ENCODE measurements around the gene WEE1. TPM values are rescaled to one million over a fixed set of nuclear protein-coding genes. Genes with fewer than 3 reads are reported as not detected.

Gene WEE1
- polyA plus RNA-seq, 2 of the 4 experiments (the other 2 are of a cell fraction), result 18.6 to 41.3 TPM

DNA sequence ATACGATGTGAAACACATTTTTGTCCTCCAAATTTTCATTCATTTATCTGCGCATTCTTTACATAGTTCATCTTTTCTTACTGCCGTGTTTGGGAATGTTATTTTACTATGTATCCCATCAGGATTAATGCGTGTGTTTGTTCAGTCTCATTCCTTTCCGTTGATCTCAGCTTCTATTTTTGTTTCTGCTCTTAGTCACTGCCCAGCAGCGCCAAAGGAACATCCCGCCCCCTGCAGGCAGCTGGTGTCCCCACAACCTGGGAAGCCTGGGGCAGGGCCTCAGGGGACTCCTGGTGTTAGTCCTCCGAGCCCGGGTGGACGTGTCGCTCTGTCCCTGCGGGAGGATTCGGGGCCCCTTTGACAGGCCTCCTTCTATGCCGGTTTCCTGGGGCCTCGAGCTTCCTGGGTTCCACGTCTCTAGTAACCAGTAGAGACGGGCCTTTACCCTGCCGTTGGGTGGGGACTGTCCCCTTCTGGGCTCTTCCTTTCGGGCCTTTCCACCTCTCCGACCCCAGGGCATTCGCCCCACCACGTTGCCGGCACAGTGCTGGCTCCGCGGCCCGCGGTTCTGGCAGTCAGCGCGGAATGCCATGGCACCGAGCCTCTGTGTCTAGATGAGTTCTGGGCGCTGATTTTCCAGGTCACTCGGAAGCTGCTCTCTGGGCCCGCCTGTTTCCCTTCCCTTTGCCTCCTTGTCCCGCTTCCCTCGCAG is 39.8 kb downstream of the WEE1 start:
- CTCF ChIA-PET, result interaction anchor here (0.5 to 5.9 kb wide), 68 partner anchors 9 to 928 kb away, joined by 3 to 100 read pairs (median 4); partner anchors contain the start of genes ADM, RNF141, SWAP70 and WEE1
- POLR2A ChIA-PET, result interaction anchor here (0.7 to 2.5 kb wide), 12 partner anchors 39 to 696 kb away, joined by 3 to 33 read pairs (median 4); partner anchors contain the start of genes ADM, SWAP70, TMEM9B and WEE1
- TF ChIP-seq HOXB13 (CRISPR knock-in tag; IDR thresholded peaks at IDR 0.05; ENCODE audit: low read depth) (peak; percentile 79; the same call in 1 of the 2 replicates), TP53 (CRISPR knock-in tag; IDR thresholded peaks at IDR 0.05) (peak; percentile 27; the same call in 1 of the 2 replicates), ZFP36 (IDR thresholded peaks at IDR 0.05; ENCODE audit: borderline replicate concordance, partially characterized antibody) (no peak), SMC3 (IDR thresholded peaks at IDR 0.05) (peak; percentile 81), FOXS1 (CRISPR knock-in tag; IDR thresholded peaks at IDR 0.05) (no peak), MYC (IDR thresholded peaks at IDR 0.05; ENCODE audit: borderline replicate concordance, low read length) (no peak), HDAC2 (IDR thresholded peaks at IDR 0.05) (no peak), ESRRA (IDR thresholded peaks at IDR 0.05; ENCODE audit: borderline replicate concordance, low read length) (no peak), SREBF2 (IDR thresholded peaks at IDR 0.05) (no peak), GATA3 (IDR thresholded peaks at IDR 0.05; ENCODE audit: borderline replicate concordance) (peak; percentile 84; the same call in 1 of the 2 replicates), USF2 (IDR thresholded peaks at IDR 0.05) (no peak), HOXB5 (CRISPR knock-in tag; IDR thresholded peaks at IDR 0.05) (peak; percentile 61; the same call in 1 of the 2 replicates), CHD2 (IDR thresholded peaks at IDR 0.05; ENCODE audit: low read length, partially characterized antibody) (no peak), HES2 (IDR thresholded peaks at IDR 0.05) (no peak), RCOR1 (IDR thresholded peaks at IDR 0.05; ENCODE audit: low read depth, low read length) (no peak), RAD21 (conservative IDR thresholded peaks at IDR 0.05 in 1 of 2, IDR thresholded peaks at IDR 0.05 in 1 of 2) (peak; percentile 84 to 87), NFE2L2 (conservative IDR thresholded peaks at IDR 0.05; ENCODE audit: low read length) (no peak), KDM5A (IDR thresholded peaks at IDR 0.05) (no peak), CBX2 (IDR thresholded peaks at IDR 0.05; ENCODE audit: borderline replicate concordance, low read depth) (no peak), RNF2 (IDR thresholded peaks at IDR 0.05; ENCODE audit: borderline replicate concordance, low read depth) (no peak), POLR2A (IDR thresholded peaks at IDR 0.05; ENCODE audit: low read length) (no peak; the same call in 1 of the 2 replicates), ZNF302 (CRISPR knock-in tag; IDR thresholded peaks at IDR 0.05) (no peak), CBX8 (IDR thresholded peaks at IDR 0.05) (no peak), BHLHE40 (IDR thresholded peaks at IDR 0.05; ENCODE audit: low read depth, low read length) (no peak), ZSCAN20 (CRISPR knock-in tag; IDR thresholded peaks at IDR 0.05) (no peak), ZC3H11A (IDR thresholded peaks at IDR 0.05) (no peak), EHMT2 (IDR thresholded peaks at IDR 0.05; ENCODE audit: low read depth) (no peak), CTCF (IDR thresholded peaks at IDR 0.05) (peak; percentile 87), CEBPB (IDR thresholded peaks at IDR 0.05) (no peak)
- TF ChIP-seq, protein P1, sequence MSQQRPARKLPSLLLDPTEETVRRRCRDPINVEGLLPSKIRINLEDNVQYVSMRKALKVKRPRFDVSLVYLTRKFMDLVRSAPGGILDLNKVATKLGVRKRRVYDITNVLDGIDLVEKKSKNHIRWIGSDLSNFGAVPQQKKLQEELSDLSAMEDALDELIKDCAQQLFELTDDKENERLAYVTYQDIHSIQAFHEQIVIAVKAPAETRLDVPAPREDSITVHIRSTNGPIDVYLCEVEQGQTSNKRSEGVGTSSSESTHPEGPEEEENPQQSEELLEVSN (IDR thresholded peaks at IDR 0.05; ENCODE audit: borderline replicate concordance, low read depth), result no peak
- TF ChIP-seq, protein P2, sequence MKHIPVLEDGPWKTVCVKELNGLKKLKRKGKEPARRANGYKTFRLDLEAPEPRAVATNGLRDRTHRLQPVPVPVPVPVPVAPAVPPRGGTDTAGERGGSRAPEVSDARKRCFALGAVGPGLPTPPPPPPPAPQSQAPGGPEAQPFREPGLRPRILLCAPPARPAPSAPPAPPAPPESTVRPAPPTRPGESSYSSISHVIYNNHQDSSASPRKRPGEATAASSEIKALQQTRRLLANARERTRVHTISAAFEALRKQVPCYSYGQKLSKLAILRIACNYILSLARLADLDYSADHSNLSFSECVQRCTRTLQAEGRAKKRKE (CRISPR knock-in tag; IDR thresholded peaks at IDR 0.05; ENCODE audit: low read depth), result 0 out of 2 replicates have a peak, but pooled peaks have one; percentile 21
- TF ChIP-seq, protein P3, sequence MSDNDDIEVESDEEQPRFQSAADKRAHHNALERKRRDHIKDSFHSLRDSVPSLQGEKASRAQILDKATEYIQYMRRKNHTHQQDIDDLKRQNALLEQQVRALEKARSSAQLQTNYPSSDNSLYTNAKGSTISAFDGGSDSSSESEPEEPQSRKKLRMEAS (IDR thresholded peaks at IDR 0.05), result peak; percentile 76
- TF ChIP-seq, protein P4, sequence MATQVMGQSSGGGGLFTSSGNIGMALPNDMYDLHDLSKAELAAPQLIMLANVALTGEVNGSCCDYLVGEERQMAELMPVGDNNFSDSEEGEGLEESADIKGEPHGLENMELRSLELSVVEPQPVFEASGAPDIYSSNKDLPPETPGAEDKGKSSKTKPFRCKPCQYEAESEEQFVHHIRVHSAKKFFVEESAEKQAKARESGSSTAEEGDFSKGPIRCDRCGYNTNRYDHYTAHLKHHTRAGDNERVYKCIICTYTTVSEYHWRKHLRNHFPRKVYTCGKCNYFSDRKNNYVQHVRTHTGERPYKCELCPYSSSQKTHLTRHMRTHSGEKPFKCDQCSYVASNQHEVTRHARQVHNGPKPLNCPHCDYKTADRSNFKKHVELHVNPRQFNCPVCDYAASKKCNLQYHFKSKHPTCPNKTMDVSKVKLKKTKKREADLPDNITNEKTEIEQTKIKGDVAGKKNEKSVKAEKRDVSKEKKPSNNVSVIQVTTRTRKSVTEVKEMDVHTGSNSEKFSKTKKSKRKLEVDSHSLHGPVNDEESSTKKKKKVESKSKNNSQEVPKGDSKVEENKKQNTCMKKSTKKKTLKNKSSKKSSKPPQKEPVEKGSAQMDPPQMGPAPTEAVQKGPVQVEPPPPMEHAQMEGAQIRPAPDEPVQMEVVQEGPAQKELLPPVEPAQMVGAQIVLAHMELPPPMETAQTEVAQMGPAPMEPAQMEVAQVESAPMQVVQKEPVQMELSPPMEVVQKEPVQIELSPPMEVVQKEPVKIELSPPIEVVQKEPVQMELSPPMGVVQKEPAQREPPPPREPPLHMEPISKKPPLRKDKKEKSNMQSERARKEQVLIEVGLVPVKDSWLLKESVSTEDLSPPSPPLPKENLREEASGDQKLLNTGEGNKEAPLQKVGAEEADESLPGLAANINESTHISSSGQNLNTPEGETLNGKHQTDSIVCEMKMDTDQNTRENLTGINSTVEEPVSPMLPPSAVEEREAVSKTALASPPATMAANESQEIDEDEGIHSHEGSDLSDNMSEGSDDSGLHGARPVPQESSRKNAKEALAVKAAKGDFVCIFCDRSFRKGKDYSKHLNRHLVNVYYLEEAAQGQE (IDR thresholded peaks at IDR 0.05), result 0 out of 2 replicates have a peak, but pooled peaks have one; percentile 36

More for the DNA sequence above, 39.8 kb downstream of the WEE1 start:
- peak; percentile 97 for DNase-seq (ENCODE audit: low read depth in 1 of 2, low spot score in 1 of 2)
- Histone ChIP-seq H3K9me3 (no peaks in the 10 kb centered on the region), H3K4me1 (peaks cover 27% of the 10 kb centered on the region), H3K4me3 (peak overlapping the region; percentile 42), H3K4me2 (peak overlapping the region; percentile 95), H3K27ac (peak overlapping the region; percentile 94 to 97)
- peak; percentile 87 to 88 for ATAC-seq
- 2% methylated on average over 32 of the region's 35 CpGs for WGBS (ENCODE audit: missing lambda C conversion rate)
- peak; percentile 23 for FAIRE-seq
